GM23338 (cell line): Measurements from ENCODE around the gene ANKRD53.

Experiments
- CREB1 ChIP-seq: fragments of 250-450 bp; sonication (Bioruptor Pico); IDR thresholded peaks from 2 replicates; pipeline ENCODE4 v1.5.0; 2020; ENCODE audit warnings: low read depth, mild to moderate bottlenecking, moderate library complexity
- EZH2 ChIP-seq: fragments of 200-600 bp; sonication (generic); IDR thresholded peaks from one replicate; pipeline ENCODE4 v1.8.0; 2017; ENCODE audit warnings: antibody characterized with exemption, mild to moderate bottlenecking, low read depth; ENCODE audit not compliant: unreplicated experiment
- EZH2phosphoT487 ChIP-seq: fragments of 200-600 bp; sonication (generic); IDR thresholded peaks from one replicate; pipeline ENCODE4 v1.8.1; 2018; ENCODE audit warnings: antibody characterized with exemption; ENCODE audit not compliant: unreplicated experiment
- JUNB ChIP-seq: IDR thresholded peaks from one replicate; pipeline ENCODE4 v1.6.1; 2016; ENCODE audit warnings: antibody characterized with exemption; ENCODE audit not compliant: unreplicated experiment
- STAT1 ChIP-seq: IDR thresholded peaks from one replicate; pipeline ENCODE4 v1.6.1; 2016; ENCODE audit warnings: antibody characterized with exemption; ENCODE audit not compliant: unreplicated experiment
- TF ChIP-seq, protein P1 (sequence below), 2 experiments: fragments of 200-600 bp in 1 of 2; sonication (generic) in 1 of 2; conservative IDR thresholded peaks; 2 replicates each; pipeline versions ENCODE4 v1.5.1 to v1.6.1; 2016 to 2017; ENCODE audit warnings: antibody characterized with exemption in 2 of 2, low read depth in 2 of 2, mild to moderate bottlenecking in 2 of 2, moderate library complexity in 1 of 2
- TF ChIP-seq, protein P2 (sequence below): IDR thresholded peaks from 2 replicates; pipeline ENCODE4 v1.6.1; 2016; ENCODE audit warnings: antibody characterized with exemption
- TF ChIP-seq, protein P3 (sequence below): IDR thresholded peaks from one replicate; pipeline ENCODE4 v1.6.1; 2018; ENCODE audit warnings: antibody characterized with exemption; ENCODE audit not compliant: unreplicated experiment
- TF ChIP-seq, protein P4 (sequence below): fragments of 250-450 bp; sonication (Bioruptor Pico); IDR thresholded peaks from 2 replicates; pipeline ENCODE4 v1.5.0; 2020; ENCODE audit warnings: mild to moderate bottlenecking, moderate library complexity

DNA sequence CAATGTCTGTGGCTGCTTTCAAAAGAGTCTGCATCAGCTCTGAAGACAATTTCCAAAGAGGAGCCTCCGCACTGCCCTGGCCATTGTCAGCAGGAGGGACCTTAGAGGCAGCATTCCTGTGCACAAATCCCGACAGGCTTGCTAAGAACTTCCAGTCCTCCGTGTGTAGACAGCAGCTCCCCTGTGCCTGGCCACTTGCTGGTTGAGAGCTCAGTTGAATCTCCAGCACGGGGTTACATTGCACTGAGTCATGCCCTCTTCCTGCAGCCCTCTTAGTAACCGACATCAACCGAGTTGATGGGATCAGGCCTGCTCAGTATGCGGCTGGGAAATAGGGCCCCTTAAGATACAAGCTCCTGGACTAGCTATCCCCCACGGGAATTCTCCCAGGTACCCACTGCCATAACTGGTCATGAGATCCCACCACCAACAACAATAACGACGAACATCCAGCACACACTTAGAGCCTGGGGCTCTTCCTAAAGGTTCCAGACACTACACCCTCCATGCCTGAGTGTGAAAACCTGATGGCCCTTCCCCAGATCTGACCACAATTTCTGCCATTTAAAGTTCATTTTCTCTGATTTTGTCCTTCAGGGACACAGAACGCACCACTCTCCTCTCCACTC is 30.8 kb upstream of the ANKRD53 start:
- TF ChIP-seq EZH2, result no peak
- TF ChIP-seq, protein P1, sequence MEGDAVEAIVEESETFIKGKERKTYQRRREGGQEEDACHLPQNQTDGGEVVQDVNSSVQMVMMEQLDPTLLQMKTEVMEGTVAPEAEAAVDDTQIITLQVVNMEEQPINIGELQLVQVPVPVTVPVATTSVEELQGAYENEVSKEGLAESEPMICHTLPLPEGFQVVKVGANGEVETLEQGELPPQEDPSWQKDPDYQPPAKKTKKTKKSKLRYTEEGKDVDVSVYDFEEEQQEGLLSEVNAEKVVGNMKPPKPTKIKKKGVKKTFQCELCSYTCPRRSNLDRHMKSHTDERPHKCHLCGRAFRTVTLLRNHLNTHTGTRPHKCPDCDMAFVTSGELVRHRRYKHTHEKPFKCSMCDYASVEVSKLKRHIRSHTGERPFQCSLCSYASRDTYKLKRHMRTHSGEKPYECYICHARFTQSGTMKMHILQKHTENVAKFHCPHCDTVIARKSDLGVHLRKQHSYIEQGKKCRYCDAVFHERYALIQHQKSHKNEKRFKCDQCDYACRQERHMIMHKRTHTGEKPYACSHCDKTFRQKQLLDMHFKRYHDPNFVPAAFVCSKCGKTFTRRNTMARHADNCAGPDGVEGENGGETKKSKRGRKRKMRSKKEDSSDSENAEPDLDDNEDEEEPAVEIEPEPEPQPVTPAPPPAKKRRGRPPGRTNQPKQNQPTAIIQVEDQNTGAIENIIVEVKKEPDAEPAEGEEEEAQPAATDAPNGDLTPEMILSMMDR (conservative IDR thresholded peaks at IDR 0.05; ENCODE audit: low read depth in 2 of 2), result no peak
- TF ChIP-seq, protein P2, sequence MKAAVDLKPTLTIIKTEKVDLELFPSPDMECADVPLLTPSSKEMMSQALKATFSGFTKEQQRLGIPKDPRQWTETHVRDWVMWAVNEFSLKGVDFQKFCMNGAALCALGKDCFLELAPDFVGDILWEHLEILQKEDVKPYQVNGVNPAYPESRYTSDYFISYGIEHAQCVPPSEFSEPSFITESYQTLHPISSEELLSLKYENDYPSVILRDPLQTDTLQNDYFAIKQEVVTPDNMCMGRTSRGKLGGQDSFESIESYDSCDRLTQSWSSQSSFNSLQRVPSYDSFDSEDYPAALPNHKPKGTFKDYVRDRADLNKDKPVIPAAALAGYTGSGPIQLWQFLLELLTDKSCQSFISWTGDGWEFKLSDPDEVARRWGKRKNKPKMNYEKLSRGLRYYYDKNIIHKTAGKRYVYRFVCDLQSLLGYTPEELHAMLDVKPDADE, result no peak
- TF ChIP-seq, protein P3, sequence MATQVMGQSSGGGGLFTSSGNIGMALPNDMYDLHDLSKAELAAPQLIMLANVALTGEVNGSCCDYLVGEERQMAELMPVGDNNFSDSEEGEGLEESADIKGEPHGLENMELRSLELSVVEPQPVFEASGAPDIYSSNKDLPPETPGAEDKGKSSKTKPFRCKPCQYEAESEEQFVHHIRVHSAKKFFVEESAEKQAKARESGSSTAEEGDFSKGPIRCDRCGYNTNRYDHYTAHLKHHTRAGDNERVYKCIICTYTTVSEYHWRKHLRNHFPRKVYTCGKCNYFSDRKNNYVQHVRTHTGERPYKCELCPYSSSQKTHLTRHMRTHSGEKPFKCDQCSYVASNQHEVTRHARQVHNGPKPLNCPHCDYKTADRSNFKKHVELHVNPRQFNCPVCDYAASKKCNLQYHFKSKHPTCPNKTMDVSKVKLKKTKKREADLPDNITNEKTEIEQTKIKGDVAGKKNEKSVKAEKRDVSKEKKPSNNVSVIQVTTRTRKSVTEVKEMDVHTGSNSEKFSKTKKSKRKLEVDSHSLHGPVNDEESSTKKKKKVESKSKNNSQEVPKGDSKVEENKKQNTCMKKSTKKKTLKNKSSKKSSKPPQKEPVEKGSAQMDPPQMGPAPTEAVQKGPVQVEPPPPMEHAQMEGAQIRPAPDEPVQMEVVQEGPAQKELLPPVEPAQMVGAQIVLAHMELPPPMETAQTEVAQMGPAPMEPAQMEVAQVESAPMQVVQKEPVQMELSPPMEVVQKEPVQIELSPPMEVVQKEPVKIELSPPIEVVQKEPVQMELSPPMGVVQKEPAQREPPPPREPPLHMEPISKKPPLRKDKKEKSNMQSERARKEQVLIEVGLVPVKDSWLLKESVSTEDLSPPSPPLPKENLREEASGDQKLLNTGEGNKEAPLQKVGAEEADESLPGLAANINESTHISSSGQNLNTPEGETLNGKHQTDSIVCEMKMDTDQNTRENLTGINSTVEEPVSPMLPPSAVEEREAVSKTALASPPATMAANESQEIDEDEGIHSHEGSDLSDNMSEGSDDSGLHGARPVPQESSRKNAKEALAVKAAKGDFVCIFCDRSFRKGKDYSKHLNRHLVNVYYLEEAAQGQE, result no peak
- TF ChIP-seq CREB1, result no peak
- TF ChIP-seq EZH2phosphoT487, result no peak
- TF ChIP-seq JUNB, result no peak
- TF ChIP-seq, protein P4, sequence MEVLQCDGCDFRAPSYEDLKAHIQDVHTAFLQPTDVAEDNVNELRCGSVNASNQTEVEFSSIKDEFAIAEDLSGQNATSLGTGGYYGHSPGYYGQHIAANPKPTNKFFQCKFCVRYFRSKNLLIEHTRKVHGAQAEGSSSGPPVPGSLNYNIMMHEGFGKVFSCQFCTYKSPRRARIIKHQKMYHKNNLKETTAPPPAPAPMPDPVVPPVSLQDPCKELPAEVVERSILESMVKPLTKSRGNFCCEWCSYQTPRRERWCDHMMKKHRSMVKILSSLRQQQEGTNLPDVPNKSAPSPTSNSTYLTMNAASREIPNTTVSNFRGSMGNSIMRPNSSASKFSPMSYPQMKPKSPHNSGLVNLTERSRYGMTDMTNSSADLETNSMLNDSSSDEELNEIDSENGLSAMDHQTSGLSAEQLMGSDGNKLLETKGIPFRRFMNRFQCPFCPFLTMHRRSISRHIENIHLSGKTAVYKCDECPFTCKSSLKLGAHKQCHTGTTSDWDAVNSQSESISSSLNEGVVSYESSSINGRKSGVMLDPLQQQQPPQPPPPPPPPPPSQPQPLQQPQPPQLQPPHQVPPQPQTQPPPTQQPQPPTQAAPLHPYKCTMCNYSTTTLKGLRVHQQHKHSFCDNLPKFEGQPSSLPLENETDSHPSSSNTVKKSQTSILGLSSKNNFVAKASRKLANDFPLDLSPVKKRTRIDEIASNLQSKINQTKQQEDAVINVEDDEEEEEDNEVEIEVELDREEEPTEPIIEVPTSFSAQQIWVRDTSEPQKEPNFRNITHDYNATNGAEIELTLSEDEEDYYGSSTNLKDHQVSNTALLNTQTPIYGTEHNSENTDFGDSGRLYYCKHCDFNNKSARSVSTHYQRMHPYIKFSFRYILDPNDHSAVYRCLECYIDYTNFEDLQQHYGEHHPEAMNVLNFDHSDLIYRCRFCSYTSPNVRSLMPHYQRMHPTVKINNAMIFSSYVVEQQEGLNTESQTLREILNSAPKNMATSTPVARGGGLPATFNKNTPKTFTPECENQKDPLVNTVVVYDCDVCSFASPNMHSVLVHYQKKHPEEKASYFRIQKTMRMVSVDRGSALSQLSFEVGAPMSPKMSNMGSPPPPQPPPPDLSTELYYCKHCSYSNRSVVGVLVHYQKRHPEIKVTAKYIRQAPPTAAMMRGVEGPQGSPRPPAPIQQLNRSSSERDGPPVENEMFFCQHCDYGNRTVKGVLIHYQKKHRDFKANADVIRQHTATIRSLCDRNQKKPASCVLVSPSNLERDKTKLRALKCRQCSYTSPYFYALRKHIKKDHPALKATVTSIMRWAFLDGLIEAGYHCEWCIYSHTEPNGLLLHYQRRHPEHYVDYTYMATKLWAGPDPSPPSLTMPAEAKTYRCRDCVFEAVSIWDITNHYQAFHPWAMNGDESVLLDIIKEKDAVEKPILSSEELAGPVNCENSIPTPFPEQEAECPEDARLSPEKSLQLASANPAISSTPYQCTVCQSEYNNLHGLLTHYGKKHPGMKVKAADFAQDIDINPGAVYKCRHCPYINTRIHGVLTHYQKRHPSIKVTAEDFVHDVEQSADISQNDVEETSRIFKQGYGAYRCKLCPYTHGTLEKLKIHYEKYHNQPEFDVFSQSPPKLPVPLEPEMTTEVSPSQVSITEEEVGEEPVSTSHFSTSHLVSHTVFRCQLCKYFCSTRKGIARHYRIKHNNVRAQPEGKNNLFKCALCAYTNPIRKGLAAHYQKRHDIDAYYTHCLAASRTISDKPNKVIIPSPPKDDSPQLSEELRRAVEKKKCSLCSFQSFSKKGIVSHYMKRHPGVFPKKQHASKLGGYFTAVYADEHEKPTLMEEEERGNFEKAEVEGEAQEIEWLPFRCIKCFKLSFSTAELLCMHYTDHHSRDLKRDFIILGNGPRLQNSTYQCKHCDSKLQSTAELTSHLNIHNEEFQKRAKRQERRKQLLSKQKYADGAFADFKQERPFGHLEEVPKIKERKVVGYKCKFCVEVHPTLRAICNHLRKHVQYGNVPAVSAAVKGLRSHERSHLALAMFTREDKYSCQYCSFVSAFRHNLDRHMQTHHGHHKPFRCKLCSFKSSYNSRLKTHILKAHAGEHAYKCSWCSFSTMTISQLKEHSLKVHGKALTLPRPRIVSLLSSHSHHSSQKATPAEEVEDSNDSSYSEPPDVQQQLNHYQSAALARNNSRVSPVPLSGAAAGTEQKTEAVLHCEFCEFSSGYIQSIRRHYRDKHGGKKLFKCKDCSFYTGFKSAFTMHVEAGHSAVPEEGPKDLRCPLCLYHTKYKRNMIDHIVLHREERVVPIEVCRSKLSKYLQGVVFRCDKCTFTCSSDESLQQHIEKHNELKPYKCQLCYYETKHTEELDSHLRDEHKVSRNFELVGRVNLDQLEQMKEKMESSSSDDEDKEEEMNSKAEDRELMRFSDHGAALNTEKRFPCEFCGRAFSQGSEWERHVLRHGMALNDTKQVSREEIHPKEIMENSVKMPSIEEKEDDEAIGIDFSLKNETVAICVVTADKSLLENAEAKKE, result no peak
- TF ChIP-seq STAT1, result no peak
